Measurements from ENCODE around the gene EEFSEC. TPM values are rescaled to one million over a fixed set of nuclear protein-coding genes. Genes with fewer than 3 reads are reported as not detected.

The EEFSEC gene
- total and polyA plus RNA-seq, 4 donors, result 9.8 to 20.1 (median 11.6) TPM

- no peak overlapping the region for H3K9ac ChIP-seq (ENCODE audit: insufficient read depth in 1 of 2, low read length in 2 of 2)
- 82 to 83% methylated on average over 12 of the region's 12 CpGs for WGBS, 2 donors
- DNase-seq, result peak; percentile 49 to 60 (median 53)
- H3K27ac ChIP-seq (ENCODE audit: low read depth in 1 of 2, low read length in 1 of 2), result no peak overlapping the region
- TF ChIP-seq CTCF (IDR thresholded peaks at IDR 0.05; ENCODE audit: control extremely low read depth, extremely low read depth), result no peak
- peaks cover 0 to 4% (median 0%) of the 10 kb centered on the region in 4 donors for H3K36me3 ChIP-seq (ENCODE audit: control insufficient read depth in 4 of 4, insufficient read depth in 4 of 4, low read length in 4 of 4)
- H3K4me1 ChIP-seq (ENCODE audit: control insufficient read depth in 5 of 5, insufficient read depth in 5 of 5, low read length in 5 of 5), result peaks cover 7 to 39% (median 24%) of the 10 kb centered on the region in 5 donors
- no peaks in the 10 kb centered on the region for H3K27me3 ChIP-seq (ENCODE audit: control insufficient read depth in 3 of 3, insufficient read depth in 3 of 3, low read length in 2 of 3)
- no peak for ATAC-seq (ENCODE audit: insufficient read depth, low FRiP score)
- H3K4me3 ChIP-seq, result no peak overlapping the region
- no peaks in the 10 kb centered on the region for H3K9me3 ChIP-seq (ENCODE audit: control insufficient read depth in 4 of 4, insufficient read depth in 3 of 4, low read length in 3 of 4)
These were observed 226.3 kb downstream of the EEFSEC start for GRCh38 chr3:128379367-128380160.

- Histone ChIP-seq H3K9me3 (ENCODE audit: control insufficient read depth in 4 of 4, insufficient read depth in 3 of 4, low read length in 3 of 4) (no peaks in the 10 kb centered on the region), H3K4me1 (ENCODE audit: control insufficient read depth in 5 of 5, insufficient read depth in 5 of 5, low read length in 5 of 5) (peaks cover 7 to 39% (median 27%) of the 10 kb centered on the region in 5 donors), H3K36me3 (ENCODE audit: control insufficient read depth in 4 of 4, insufficient read depth in 4 of 4, low read length in 4 of 4) (peaks cover 0 to 2% (median 0%) of the 10 kb centered on the region in 4 donors), H3K4me3 (no peak overlapping the region), H3K27ac (ENCODE audit: low read depth in 1 of 2, low read length in 1 of 2) (no peak overlapping the region), H3K9ac (ENCODE audit: insufficient read depth in 1 of 2, low read length in 2 of 2) (no peak overlapping the region), H3K27me3 (ENCODE audit: control insufficient read depth in 3 of 3, insufficient read depth in 3 of 3, low read length in 2 of 3) (no peaks in the 10 kb centered on the region)
- ATAC-seq (ENCODE audit: insufficient read depth, low FRiP score), result no peak
- no peak for DNase-seq
- TF ChIP-seq CTCF (IDR thresholded peaks at IDR 0.05; ENCODE audit: control extremely low read depth, extremely low read depth), result no peak
- WGBS, 2 donors, result 95 to 97% methylated on average over 5 of the region's 5 CpGs
These were observed 227.0 kb downstream of the EEFSEC start for GRCh38 chr3:128380295-128380694.

GRCh38 chr3:128380719-128381118 lies 227.4 kb downstream of the EEFSEC start:
- ATAC-seq (ENCODE audit: insufficient read depth, low FRiP score), result no peak
- Histone ChIP-seq H3K9ac (ENCODE audit: insufficient read depth in 1 of 2, low read length in 2 of 2) (no peak overlapping the region), H3K4me3 (no peak overlapping the region), H3K27me3 (ENCODE audit: control insufficient read depth in 3 of 3, insufficient read depth in 3 of 3, low read length in 2 of 3) (no peaks in the 10 kb centered on the region), H3K4me1 (ENCODE audit: control insufficient read depth in 5 of 5, insufficient read depth in 5 of 5, low read length in 5 of 5) (peaks cover 7 to 39% (median 27%) of the 10 kb centered on the region in 5 donors), H3K9me3 (ENCODE audit: control insufficient read depth in 4 of 4, insufficient read depth in 3 of 4, low read length in 3 of 4) (no peaks in the 10 kb centered on the region), H3K36me3 (ENCODE audit: control insufficient read depth in 4 of 4, insufficient read depth in 4 of 4, low read length in 4 of 4) (no peaks in the 10 kb centered on the region), H3K27ac (ENCODE audit: low read depth in 1 of 2, low read length in 1 of 2) (no peak overlapping the region)
- TF ChIP-seq CTCF (IDR thresholded peaks at IDR 0.05; ENCODE audit: control extremely low read depth, extremely low read depth), result no peak
- 96 to 97% methylated on average over 6 of the region's 6 CpGs for WGBS, 2 donors
- no peak for DNase-seq

Measured in lung (tissue), 12 donors.